Measurements from ENCODE around the gene BAG1.
A peak's percentile ranks its signal among the peaks of the same experiment; 100 is the strongest.

The BAG1 gene

DNA sequence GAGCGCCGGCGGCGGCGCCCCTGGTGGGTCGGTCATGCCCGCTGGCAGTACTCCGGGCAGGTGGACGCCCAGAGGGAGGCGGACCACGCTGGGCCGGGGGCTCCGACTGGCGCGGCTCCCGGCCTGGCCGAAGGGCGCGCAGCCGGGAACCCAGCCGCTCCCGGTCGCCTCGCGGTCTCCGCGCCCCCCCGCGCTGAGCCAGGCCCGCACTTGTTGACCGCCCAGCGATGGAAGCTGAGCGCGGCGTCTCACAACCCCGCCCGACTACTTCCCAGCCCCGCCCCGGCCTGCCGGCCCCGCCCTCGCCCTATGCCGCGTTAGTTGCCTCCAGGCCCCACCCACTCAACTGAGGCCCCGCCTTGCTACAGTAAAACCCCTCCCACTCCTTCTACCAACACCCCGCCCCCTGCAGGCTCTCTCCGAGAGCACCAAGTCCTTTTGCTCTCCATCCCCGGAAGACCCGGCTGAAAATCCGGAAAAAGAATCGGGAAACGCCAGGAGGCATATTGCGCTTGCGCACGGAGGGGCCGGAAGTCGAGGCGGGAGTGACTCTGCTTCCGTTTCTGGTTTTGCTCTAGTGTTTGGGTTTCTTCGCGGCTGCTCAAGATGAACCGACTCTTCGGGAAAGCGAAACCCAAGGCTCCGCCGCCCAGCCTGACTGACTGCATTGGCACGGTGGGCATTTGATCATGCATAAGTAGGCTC is at the start of gene BAG1, which contains the start of gene CHMP5:
BAG1 (minus strand) TSS at position 236 of the 705 bp plus-strand sequence.
CHMP5 (plus strand) TSS at position 577 of the 705 bp plus-strand sequence; CDS start at position 607, 30 bp downstream.
- H3K27ac ChIP-seq: peak within 1 kb of the TSS; percentile 75
- peak; percentile 96 for DNase-seq (ENCODE audit: low read depth, low spot score)

DNA sequence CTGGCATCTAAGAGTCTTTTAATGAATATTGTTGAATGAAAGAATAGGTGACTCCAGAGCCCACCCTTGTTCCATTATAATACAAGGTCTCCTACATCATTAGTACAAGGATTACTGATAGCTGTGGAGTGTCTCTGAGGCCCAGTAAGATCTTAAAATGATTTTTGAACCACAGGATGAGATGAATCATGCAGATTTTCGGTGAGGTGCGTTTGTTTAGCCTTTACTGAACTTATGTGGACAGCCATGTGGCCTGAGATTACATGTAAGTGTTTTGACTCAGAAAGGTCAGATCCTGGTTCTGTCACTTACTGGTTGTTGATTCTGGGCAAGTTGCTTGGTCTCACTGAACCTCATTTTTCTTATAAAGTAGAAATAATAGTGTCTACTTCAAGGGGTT is 47.4 kb upstream of the BAG1 start:
- no peak overlapping the region for H3K27ac ChIP-seq
- DNase-seq (ENCODE audit: low read depth, low spot score): no peak

DNA sequence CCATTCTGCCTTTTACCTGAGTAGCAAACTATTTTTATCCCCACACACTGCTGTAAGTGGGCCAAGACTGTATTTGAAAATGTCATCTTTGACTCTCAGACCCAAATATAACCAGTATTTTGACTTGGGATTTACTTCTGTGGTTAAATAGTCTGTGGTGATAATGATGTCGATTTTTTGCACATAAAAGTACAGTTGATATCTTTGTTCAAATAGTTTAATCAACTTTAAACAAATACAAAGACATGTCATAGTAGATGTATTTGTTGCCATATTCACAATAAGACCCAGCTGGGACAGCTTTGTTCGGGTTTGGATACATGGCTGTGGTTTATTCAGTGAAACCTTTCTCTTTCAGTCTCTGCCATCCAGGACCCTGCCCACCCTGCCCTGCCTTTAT is 46.2 kb upstream of the BAG1 start:
- DNase-seq (ENCODE audit: low read depth, low spot score): no peak
- H3K27ac ChIP-seq: no peak overlapping the region

DNA sequence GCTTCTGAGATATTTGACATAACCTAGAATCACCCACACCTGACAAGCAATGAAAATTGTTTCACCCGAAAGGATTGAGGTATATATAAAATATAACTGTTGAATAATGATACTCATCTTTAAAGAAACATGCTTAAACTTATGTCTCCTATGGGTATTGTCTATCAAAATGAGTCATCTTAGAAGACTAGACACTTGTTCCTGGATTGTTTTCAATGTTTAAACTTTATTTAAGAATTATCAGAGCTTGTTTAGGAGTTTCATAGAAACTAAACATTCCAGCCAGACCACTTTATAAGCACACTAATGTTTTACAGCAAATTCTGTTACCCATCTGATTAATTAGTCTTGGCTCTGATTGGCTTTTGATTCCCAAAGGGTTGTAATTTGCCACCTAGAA is 45.4 kb upstream of the BAG1 start:
- H3K27ac ChIP-seq: no peak overlapping the region
- DNase-seq (ENCODE audit: low read depth, low spot score): no peak

DNA sequence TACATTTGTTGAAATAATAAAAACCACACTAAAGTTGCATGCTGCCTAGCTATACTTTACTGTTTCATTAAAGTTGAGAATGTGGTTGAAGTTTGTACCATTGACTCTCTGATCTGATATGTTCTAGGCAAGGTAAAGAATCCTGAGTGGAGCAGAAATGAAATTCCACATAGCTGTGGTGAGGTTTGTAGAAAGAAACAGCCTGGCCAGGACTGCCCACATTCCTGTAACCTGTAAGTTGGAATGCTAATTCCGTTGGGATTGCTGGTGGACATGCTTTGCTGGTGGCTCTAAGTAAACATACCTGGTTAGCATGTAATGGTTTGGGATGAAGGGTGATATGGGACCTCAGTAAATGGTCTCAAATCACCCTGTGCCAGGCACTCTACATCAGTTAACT is 42.6 kb upstream of the BAG1 start:
- no peak for DNase-seq (ENCODE audit: low read depth, low spot score)
- H3K27ac ChIP-seq: no peak overlapping the region

DNA sequence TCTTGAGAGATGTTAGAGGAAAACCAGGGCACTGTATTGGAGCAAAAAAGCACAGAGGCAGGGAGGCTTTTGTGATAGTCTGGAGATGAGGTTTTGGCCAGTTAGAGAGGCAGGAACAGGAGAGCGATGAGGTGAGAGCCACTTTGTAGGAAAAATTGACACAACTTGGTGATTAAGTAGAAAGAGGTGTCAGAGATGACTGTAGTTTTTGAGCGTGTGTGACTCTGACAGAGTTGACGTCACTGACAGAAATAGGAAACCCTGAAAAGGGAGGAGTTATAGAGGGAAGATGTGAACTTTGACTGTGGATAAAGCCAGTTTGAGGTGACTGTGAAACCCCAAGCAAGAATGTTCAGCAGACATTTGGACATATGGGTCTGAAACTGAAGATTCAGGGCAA is 41.5 kb upstream of the BAG1 start:
- DNase-seq (ENCODE audit: low read depth, low spot score): no peak
- H3K27ac ChIP-seq: no peak overlapping the region

DNA sequence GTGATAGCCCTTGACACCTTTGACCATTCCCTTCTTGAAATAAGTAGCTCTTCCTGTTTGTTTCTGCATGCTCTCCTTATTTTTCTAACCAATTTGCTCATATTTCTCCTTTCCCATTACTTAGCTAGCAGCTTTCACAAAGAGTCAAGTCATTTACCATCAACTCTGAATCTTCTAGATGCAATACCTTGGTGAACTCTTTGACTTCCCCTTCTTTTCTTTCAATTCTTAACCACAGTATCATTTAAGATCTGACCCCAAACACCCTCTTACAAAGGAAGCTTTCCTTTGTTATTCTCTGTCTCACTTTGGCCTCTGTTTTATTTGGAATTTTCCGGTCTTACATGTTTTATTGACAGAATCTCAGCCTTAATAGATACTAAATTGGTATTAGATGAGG is 39.9 kb upstream of the BAG1 start:
- DNase-seq (ENCODE audit: low read depth, low spot score): no peak
- H3K27ac ChIP-seq: no peak overlapping the region

DNA sequence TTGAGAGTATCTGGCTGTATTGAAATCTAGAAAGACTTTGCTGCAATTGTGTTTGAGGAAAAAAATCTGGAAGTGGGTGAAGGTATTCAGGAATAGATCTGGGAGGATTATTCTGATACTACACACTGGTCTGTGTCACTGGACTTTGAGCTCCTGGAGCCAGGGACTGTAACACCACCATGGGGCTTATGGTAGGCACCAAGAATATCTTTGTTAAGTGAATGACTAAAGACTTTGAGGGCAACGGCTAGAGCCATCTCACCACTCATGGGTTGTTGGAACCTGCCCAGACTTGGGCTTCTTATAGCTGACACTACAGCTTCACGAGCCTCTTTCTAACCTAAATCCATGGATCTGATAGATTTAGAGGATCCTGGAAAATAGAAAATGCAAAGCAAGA is 36.0 kb upstream of the BAG1 start:
- no peak overlapping the region for H3K27ac ChIP-seq
- no peak for DNase-seq (ENCODE audit: low read depth, low spot score)

DNA sequence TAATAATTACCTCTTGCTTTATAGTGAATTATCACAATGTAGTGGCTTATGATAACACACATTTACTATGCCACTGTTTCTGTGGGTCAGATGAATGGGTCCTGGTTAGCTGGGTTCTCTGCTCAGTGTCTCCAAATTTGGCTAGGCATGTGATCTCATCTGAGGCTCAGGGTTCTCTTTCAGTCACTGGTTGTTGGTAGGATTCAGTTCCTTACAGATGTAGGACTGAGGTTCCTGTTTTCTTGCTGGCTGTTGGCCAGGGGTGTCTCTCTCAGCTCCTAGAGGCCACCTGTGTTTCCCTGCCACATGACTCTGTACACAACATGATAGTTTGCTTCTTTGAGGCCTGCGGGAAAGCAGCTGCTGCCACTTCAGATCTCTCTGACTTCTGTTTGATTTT is 32.9 kb upstream of the BAG1 start:
- DNase-seq (ENCODE audit: low read depth, low spot score): no peak
- H3K27ac ChIP-seq: no peak overlapping the region

DNA sequence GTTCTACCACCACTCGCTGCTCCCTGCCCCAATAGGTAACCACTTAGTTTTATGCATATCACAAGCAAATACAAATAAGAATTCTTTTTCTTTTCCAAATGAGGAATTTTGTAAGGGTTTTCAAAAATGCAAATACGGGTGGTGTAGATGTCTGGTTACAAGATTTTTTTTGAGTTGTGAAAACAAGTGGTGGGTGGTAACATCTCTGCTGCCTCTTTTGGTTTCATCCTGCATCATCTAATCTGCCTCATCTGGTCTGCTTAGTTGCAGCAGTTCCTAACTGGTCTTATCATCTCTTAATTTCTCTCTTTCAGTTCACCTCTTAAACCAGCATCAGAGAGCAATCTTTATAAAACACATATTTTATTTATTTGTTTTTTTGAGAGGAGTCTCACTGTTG is 31.1 kb upstream of the BAG1 start:
- no peak for DNase-seq (ENCODE audit: low read depth, low spot score)
- no peak overlapping the region for H3K27ac ChIP-seq

DNA sequence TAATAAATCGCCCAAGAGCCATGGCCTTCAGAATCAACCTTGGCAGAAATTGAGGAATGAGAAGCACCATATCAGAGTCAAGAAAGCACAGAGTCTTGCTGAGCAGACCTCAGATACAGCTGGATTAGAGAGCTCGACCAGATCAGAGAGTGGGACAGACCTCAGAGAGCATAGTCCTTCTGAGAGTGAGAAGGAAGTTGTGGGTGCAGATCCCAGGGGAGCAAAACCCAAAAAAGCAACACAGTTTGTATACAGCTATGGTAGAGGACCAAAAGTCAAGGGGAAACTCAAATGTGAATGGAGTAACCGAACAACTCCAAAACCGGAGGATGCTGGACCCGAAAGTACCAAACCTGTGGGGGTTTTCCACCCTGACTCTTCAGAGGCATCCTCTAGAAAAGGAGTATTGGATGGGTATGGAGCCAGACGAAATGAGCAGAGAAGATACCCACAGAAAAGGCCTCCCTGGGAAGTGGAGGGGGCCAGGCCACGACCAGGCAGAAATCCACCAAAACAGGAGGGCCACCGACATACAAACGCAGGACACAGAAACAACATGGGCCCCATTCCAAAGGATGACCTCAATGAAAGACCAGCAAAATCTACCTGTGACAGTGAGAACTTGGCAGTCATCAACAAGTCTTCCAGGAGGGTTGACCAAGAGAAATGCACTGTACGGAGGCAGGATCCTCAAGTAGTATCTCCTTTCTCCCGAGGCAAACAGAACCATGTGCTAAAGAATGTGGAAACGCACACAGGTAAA is 30.3 kb upstream of the BAG1 start:
- DNase-seq (ENCODE audit: low read depth, low spot score): no peak

DNA sequence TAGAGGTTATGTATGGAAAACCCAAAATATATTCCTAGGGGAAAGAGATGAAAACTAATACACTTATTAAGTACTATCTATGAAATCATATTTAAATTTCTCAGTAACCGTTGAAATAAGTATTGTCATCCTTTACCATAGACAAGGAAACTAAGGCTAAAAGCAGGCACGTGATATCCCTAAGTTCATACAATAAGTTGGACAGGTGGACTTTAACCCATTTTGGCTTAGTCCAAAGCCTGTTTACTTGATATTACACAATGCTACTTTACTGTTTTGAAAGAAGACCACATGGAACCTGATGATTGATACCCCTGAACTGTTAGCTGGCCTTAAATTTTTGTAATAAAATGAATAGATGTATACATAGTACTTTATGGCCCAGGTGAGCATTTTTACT is 29.3 kb upstream of the BAG1 start:
- H3K27ac ChIP-seq: no peak overlapping the region
- DNase-seq (ENCODE audit: low read depth, low spot score): no peak

More for the DNA sequence above, 30.3 kb upstream of the BAG1 start:
- H3K27ac ChIP-seq: no peak overlapping the region

DNA sequence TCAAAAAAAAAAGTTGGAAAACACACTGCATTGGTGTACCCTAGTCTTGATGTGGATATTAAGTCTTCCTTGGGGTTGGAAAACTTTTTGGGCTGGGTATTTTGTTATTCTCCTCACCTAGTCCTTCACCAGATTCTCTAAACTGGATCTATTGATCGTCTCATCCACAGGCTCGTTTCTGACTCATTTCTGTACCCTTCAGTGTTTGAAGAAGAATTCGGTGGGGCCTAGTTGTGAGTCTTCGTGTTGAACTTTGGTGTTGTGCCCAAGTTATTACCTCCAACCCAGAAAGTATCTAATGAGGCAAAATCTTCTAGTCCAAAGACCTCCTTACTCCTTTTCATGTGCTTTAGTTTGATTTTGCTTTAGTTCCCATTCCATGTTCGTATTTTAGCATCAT is 27.4 kb upstream of the BAG1 start:
- no peak for DNase-seq (ENCODE audit: low read depth, low spot score)
- H3K27ac ChIP-seq: peak overlapping the region; percentile 100

DNA sequence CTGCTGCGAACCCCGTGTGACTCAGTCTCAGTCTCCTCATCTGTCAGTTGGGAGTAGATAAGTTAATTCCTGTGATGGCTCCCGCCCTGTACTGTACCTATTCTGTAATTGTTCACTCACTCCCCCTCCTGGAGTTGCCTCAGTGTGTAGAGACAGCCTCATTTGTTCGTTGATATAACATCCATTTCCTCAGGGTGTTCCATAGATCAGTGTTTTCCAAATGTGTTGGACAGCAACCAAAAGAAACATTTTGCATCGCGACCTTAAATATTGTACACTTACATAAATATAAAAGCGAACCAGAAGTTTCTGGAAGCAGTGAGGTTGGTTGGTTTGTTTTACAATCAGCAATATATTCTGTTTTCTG is 26.5 kb upstream of the BAG1 start:
- no peak for DNase-seq (ENCODE audit: low read depth, low spot score)
- H3K27ac ChIP-seq: peak overlapping the region; percentile 100

DNA sequence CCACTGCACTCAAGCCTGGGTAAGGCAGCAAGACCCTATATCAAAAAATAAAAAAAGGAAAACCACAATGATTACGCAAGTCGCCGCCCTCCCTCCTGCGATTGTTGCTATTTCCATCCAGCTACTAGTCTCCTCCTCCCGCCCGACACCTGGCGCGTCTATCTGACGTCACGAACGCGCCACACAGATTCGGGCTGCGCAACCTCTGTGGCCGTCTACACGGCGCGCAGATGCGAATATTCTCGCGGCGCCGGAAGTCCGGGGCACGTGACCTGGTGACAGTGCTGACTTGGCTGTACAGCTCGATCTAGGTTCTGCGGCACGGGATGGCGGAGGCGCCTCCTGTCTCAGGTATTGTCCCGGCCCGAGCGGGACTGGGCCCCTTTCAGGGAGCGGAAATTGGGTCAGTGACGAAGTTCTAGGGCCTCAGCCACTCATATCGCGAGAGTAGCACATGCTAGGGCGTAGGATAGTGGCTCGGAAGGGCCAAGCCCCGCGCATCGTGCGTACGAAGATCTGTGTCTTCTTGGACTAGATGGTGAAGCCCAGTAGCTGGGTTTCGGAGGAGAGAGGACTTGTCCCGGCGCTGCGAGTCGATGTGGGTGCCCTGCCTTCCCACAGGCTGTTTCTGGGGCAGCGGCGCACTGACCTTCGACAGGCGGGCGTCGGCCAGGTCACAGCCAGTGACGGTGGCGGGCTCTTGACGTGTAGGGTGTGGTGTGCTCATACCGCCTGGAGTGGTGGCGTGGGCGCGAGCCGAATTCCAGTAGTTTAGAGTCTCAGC is 25.9 kb upstream of the BAG1 start, which contains the start of gene NFX1:
NFX1 (plus strand) TSS at position 270 of the 784 bp plus-strand sequence; CDS start at position 327, 57 bp downstream.
- peak within 1 kb of the TSS; percentile 100 for H3K27ac ChIP-seq
- DNase-seq (ENCODE audit: low read depth, low spot score): peak; percentile 96

DNA sequence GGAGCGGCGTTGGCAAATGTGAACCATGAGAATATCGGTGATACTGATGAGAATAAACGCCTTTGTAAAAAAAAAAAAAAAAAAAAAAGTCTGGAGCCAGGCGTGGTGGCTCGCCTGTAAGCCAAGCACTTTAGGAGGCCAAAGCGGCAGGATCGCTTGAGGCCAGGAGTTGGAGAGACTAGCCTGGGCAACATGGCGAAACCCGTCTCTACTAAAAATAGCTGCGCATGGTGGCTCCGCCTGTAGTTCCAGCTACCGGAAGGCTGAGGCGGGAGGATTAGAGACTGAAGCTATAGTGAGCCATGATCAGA is 25.4 kb upstream of the BAG1 start:
- peak overlapping the region; percentile 100 for H3K27ac ChIP-seq
- DNase-seq (ENCODE audit: low read depth, low spot score): no peak

DNA sequence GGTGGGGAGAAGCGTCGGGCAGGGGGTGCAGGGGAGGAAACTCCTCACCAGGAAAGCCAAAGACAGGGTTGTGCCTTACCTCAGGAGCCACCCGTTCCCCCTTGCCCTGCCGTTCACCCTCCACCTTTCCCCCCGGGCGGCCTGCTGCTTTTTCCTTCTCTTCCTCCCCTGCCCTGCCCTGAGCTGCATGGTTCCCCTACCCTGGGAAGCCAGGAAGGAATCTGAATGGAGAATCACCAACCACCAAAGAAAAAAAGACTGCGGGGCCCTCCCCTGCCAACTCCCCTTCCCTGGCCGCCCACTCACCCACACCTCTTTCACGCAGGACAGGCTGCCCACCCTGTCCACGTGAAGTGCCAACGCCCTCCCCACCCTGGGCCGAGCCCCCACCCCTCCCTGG is 25.0 kb upstream of the BAG1 start:
- no peak for DNase-seq (ENCODE audit: low read depth, low spot score)

DNA sequence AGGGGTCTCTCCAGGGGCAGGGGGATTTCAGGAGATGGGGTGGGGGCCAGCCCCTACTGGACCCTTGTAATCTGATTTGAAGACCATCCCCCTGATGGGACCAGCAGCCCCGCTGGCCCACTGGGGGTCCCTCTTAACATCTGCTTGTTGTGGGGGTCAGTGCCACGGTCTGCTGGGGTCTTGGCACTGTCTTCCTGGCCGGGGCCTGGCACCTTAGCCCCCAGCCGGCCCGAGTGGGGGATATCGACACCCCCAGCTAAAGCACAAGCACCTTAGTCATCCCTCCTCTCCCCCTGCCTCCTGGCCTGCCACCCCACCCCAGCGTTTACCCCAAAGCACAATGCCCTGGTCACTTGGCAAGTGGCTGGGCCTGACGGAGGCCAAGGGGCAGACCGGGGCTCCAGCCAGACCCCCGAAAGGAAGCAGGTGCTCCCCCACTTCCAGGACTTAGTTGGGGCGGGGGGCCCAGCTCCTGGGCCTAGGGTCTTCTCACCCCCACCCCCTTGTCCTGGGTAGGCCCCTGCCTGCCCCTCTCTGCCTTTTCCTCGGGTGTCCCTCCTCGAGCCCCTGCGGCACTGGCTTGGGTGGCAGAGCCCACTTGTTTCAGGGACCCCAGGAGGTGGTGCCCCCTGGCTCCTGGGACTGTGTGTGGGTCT is 24.4 kb upstream of the BAG1 start:
- H3K27ac ChIP-seq: peak overlapping the region; percentile 100
- no peak for DNase-seq (ENCODE audit: low read depth, low spot score)

More for the DNA sequence above, 25.0 kb upstream of the BAG1 start:
- peak overlapping the region; percentile 100 for H3K27ac ChIP-seq

DNA sequence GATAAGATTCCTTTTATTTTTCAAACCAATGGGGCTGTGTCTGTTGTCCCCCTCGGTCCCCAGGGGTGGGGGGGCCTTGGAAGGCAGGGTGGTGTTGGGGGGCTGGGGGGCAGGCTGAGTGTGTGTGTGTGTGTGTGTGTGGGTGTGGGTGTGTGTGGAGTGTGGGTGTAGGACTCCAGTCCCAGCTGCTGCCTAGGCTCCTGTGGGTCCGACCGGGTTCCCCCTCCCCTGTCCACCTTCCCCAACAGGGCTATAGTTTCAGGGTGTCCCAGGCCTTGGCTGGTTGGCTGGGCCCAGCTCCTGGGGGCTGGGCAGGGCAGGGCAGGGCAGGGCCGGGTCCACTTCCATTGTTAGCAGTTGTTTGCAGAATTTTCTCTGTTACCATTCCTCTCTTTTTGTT is 23.7 kb upstream of the BAG1 start:
- DNase-seq (ENCODE audit: low read depth, low spot score): no peak
- peak overlapping the region; percentile 100 for H3K27ac ChIP-seq

DNA sequence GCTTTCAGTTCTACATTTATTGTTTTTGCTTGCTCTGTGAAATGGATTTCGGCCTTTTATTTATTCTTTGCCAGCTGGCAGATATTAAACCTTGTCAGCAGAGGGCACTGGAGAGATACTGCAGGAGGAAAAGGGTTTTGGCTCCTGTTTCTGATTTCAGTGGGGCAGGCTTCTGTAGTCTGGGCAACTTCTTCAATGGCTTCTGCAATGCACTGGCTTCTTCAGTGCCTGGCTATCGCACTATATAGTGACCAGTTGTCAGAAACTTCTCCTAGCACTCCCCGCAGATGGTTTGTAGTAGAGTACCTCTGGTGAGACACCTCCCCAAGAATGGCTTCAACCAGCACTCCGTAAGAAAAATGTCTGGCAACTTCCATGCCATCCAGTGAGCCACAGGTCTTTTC is 22.6 kb upstream of the BAG1 start:
- DNase-seq (ENCODE audit: low read depth, low spot score): no peak
- no peak overlapping the region for H3K27ac ChIP-seq

DNA sequence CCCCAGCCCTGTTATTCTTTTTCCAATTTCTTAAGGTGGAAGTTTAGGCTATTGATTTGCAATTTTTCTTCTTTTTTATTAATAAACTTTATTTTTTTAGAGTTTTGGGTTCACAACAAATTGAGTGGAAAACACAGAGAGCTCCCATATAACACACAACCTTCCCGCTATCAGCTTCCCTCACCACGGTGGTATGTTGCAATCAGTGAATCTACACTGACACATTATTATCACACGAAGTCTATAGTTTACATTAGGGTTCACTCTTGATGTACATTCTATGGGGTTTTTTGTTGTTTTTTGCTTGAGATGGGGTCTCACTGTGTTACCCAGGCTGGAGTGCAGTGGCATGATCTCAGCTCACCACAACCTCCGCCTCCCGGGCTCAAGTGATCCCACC is 21.0 kb upstream of the BAG1 start:
- no peak for DNase-seq (ENCODE audit: low read depth, low spot score)
- no peak overlapping the region for H3K27ac ChIP-seq
